T47D (cell line): ENCODE results near the gene NR1I3.

ENCODE experiments used
- DNase-seq, 2 experiments: peaks; one replicate each; pipeline versions ENCODE4 v3.0.0 to v3.0.0-alpha.2; 2011 to 2012; ENCODE audit warnings: low read depth in 1 of 2, low spot score in 1 of 2
- JUND ChIP-seq: IDR thresholded peaks from 2 replicates; pipeline ENCODE4 v1.6.1; 2012; ENCODE audit warnings: low read depth
- in situ Hi-C: cut with HindIII; loops from 2 replicates; pipeline ENCODE4 v1.10.0; 2016; ENCODE audit warnings: low sequenced_read_pairs, low pct_unique_long_range_greater_than_20kb

Gene NR1I3

DNA sequence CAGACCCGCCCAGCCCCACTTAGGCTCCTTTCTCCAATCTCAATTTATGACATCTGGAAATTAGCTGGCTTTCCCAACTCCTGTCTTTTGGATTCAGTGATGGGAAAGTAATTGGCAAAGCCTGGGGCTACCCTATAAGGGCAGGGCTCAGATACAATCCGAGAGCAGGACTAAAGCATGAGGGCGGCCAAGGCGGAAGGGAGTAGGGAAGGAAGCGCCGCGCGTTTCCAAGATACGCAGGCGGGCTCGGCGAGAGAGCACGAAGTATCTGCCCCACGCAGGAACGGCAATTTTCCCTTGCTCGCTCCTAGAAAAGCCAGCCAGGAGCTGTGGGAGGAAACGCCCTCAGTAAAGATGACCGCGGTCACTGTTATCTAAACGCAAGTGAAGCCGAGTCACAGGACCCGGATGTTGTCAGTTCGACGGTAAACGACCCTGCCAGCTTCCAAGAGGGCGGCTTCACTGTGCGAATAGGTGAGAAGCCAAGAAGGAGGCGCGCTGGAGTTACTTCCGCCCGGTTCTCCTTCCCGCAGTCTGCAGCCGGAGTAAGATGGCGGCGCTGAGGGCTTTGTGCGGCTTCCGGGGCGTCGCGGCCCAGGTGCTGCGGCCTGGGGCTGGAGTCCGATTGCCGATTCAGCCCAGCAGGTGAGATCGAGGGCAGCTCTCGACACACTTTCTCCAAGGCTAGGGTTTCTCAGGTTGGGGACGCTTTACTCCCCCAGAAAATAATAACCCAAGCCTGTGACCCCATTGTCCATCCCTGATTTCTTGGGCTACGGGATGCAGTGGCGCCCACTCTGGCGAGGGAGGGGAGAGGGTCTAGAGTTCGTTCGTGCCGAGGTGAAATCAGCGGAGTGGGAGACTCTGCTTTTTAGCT is 35.9 kb downstream of the NR1I3 start, which contains the start of gene NDUFS2:
NDUFS2 (plus strand) TSS at position 532 of the 877 bp plus-strand sequence; CDS start at position 551, 19 bp downstream.
- DNase-seq, result peak; percentile 90 to 100
- TF ChIP-seq JUND, result no peak
- in situ Hi-C loops, result no loop called here

DNA sequence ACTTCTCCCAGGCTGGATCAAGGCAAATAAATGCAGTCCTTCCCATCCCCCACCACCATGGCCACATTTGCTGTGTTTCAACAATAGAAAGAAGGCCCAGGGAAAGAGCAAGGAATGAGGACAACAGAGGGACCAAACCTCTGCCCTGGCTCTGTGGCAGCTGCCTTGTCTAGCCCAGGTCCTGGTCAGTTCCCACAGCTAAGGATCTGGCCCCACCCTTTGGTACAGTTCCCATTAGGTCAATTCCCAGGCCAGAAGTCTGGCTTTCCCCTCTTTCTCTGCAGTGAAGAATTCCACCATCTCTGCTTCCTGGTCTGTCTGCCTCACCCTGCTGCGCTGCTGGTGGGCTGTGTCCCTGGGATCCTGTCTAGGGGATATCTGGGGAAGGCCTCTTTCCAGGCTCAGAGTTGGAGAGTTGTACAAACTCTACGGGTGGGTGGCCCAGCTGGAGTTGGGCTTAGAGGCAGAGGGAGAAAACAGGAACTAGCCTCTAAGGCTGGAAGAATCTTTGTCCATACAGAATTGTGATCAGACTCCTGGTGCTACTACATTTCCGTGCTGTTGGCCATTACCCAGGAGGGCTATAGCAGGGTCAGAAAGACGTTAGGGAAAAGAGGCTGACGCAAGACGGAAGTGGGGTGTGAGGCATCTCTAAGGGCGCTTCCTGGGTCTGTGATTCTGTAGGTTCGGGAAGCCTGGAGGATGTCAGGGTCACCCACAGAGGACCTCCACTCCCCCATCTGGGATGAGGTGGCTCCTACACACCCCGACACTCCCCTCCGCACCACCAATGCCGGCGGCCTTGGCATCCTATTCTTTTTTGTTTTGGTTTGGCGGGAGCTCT is 36.8 kb downstream of the NR1I3 start:
- no peak for TF ChIP-seq JUND
- no peak for DNase-seq
- in situ Hi-C loops, result no loop called here

DNA sequence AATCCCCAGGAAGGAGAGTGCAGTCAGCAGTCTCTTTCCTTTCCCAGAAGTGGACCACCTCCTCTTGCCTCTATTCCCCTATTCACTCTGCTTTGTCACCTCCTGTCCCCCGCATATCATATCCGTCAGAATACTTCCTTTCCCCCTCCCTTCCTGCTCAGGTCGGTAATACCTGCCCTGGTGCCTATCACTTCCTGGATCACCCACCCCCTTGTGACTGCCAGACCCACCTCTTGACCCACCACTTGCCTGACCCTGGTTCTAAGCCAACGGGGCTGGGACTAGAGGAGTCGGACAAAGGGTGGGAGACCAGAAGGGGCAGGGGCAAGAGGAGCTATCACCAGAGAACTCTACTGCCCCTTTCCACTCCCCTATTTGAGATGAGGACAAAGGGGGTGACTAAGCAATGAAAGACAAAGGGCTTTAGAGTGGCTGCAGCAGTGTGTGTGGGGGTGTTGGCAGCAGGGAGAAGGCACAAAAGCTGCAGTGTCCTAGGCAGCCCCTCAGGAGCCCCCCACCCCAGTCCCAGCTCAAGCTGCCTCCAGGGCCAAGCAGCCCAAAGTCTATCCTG is 37.5 kb downstream of the NR1I3 start:
- no peak for TF ChIP-seq JUND
- DNase-seq, result no peak
- in situ Hi-C loops, result no loop called here

DNA sequence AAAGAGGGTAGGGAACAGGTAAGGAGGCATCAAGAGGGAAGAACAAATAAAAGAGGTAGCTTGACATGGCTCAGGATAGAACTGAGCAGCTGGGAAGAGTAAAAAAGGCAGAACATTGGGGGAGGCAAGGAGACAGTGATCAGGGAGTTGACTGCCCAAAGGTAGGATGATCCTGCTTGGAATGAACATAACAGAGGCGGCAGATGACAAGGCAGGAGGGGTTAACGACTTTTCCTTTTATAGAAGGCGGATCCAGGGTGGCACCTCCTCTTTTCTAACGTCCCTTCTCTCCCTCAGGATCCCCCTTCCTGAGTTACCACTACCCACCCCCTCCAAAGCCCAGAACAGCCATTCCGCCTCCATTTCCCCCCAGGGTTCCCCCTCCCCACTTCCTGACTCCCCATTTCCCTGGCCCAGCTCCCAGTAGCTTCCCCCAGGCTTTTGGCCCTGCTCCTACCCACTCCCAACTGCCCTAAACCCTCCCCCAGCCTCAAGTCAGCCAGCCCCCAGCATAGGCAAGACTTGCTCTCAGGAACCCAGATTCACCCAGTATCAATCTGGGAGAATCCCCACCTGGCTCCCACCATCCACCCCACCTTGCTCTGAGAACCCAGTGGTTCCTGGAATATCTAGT is 38.4 kb downstream of the NR1I3 start:
- no peak for TF ChIP-seq JUND
- DNase-seq, result peak in 1 of 2 experiments; percentile 45
- in situ Hi-C loops, result no loop called here

DNA sequence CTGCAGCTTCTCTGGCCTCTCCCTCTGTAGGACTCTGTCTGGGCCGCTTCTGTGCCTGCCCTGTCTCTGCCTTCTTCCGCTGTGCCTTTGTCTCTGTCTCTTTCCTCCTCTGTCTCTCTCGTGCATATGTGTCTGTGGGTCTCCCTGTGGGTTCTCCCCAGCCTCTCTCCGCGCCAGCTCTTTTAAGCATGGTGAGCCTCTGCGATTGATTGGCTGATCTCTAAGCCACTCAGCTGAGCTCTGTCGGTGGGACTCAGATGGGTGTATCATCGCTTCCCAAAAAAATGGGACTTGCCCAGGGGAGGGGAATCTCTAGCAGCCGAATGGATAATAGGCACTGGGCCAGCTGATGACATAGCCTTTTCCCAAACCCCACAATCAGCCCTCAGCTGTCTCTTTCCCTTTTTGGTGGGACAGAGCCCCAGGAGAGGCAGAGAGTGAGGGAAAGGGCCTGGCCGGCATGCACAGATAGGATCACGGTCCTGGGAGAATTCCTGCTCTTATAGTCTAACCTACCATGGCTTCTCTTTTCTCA is 39.0 kb downstream of the NR1I3 start, which contains the start of gene ADAMTS4:
ADAMTS4 (minus strand) TSS at position 158 of the 535 bp plus-strand sequence. CDS start 427 bp downstream, outside the sequence.
- TF ChIP-seq JUND, result no peak
- in situ Hi-C loops, result no loop called here
- no peak for DNase-seq

DNA sequence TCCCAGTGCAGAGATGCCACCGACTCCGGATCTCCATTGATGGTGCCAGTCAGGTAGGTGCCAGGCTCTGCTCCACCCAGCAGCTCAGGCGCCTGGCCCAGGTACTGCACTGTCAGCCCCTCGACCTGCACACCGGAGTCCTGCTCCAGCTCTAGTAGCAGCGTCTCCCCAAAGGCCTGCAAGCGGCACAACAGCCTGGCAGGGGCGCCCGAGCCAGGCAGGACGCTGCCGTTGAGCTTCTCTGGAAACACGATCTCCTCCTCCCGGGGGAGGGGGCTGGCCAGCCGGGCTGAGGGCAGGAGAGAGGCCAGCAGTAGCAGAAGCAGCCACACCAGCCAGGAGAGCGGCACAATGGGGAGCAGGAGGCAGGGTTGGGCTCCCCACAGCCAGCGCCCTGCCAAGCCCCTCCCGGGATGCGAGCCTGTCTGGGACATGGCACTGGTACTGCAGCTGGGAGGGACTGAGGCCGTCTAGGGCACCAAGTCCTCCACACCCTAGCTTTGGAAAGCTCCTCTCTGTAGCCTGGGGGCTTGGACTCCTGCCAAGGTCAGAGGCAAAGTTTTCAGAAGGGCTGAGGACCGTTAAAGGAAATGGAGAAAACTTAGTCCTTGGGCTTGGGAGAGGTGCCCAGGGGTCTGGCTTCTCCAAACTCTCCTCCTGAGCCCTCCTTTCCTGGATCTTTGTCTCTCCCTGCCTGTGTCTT is 39.7 kb downstream of the NR1I3 start:
- DNase-seq, result peak in 1 of 2 experiments; percentile 82
- in situ Hi-C loops, result no loop called here
- TF ChIP-seq JUND, result no peak

DNA sequence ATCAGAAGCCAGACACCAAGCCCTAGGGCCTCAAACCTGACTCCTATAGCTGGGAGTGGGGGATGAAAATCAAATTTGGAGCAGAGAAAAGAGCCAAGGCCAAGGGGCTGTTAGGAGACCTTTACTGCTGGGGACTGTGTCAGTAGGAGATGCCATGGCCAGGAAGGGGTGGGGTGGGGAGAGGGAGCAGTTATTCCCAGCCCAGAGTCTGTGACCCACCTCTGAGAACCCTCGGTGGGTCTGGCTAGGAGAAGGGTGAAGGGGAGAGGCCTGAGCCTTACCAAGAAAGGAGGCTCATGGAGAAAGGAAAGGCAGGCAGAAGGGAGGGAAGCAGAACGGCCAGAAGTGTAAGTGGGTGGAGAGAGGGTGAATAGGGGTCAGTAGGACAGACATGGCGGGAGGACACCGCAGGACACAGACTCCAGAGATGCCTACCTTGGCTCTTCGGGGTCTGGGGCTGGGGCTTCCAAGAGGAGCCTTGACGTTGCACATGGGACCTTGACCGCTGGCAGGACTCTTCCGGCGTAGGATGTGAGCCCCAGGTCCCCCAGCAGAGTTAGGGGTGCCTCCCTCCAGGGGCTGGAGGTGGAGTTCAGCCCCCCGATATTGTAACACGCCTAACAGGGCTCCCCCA is 40.3 kb downstream of the NR1I3 start:
- no peak for DNase-seq
- in situ Hi-C loops, result no loop called here
- no peak for TF ChIP-seq JUND

DNA sequence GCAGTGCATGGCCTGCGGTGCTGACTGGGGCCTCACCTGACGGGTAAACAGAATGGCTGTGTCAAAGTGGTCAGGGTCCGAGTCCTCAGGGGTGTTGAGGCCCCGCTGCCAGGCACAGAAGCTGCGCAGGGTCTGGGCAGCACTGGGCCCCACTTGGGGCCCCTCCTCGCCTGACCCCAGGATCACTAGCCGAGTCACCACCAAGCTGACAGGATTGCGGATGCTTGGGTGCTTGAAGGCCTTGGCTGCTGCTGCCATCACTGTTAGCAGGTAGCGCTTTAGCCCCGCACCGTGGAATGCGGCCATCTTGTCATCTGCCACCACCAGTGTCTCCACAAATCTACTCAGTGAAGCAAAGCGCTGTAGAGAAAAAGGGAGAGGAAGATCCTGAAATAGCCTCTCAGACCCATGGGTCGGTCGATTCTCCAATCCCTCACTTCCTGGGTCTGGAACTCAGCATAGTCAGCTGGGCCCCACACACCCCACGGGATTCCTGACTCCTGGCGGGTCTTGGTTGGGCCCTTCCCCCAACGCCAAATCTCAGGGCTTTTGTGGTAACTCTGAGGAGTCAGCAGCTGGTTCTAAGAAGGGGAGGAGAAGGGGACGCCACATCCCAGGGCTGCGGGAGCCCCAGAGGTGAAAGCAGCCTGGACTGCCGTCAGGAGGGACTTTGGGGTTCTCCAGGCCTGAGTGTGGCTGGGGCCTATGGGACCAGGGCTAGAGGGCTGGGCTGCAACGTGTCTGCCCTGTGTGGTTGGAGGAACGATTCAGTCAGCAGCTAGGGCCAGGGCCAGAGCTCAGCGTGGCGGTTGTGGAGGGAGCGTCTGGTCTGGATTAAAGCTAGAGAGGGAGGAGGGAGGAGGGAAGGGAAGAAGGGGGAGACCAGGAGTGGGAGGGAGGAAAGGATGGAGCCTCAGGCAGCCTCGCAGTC is 41.2 kb downstream of the NR1I3 start:
- no peak for TF ChIP-seq JUND
- in situ Hi-C loops, result no loop called here
- no peak for DNase-seq

DNA sequence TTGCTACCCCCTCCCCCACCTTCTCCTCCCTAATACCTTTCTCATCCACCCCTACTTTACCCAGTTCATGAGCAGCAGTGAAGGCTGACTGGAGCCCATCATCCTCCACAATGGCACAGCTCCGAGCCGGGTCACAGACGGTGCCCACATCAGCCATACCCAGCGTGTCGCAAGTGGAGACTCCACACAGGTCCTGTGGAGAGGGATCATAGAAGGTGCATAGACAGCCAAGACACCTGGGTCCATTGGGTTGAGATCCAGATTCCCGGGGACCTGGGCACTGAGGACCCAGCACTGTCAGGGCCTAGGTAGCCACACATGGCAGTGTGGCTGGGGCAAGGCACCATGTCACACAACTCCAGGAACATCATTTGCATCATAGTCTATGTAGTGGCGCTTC is 41.9 kb downstream of the NR1I3 start:
- DNase-seq, result no peak
- in situ Hi-C loops, result no loop called here
- no peak for TF ChIP-seq JUND

DNA sequence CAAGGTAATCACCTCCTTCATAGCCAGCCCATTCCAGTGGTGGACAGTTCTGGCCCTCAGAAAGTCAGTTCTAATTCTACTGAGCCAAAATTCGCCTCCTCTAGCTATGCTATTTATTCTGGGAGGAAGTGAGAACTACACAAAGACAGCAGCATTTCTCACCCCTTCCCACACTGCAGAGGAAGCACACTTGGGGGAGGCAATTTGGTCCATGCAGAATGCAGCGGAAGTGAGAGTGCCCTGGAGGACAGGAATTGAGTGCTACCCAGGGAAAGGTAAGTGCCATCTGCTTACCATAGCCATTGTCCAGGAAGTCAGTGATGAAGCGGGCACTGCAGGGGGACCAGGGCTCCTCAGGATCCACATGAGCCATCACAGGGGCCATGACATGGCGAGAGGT is 42.8 kb downstream of the NR1I3 start:
- TF ChIP-seq JUND, result no peak
- DNase-seq, result no peak
- in situ Hi-C loops, result no loop called here
